Measurements from ENCODE around the gene ZNF318.

- TF ChIP-seq CTCF (IDR thresholded peaks at IDR 0.05) (no peak), POLR2A (IDR thresholded peaks at IDR 0.05) (no peak)
These were observed 74.0 kb downstream of the ZNF318 start for GRCh38 chr6:43295456-43295855.

Data from heart left ventricle (tissue), 13 donors.